CD14-positive monocyte (primary cell): Measurements from ENCODE around the gene EPN1. TPM values are rescaled to one million over a fixed set of nuclear protein-coding genes. Genes with fewer than 3 reads are reported as not detected.
A peak's percentile ranks its signal among the peaks of the same experiment; 100 is the strongest.

ENCODE experiments used
- DNase-seq, 3 donors: peaks; one replicate each; pipeline ENCODE4 v3.0.0-alpha.2; 2011 to 2022
- H2AFZ ChIP-seq: 2 replicates; pipeline ENCODE4 v1.6.0; 2012; ENCODE audit warnings: mild to moderate bottlenecking, low read depth, low read length, inconsistent platforms; ENCODE audit not compliant: insufficient read depth, poor library complexity, severe bottlenecking
- H3K27ac ChIP-seq, 2 donors: 1 replicate in 1 of 2; 2 replicates in 1 of 2; pipeline ENCODE4 v1.5.1; 2012 to 2013; ENCODE audit warnings: low read length in 2 of 2, control low read depth in 1 of 2, inconsistent platforms in 1 of 2, low read depth in 1 of 2, mild to moderate bottlenecking in 1 of 2
- H3K27me3 ChIP-seq, 2 donors: one replicate each; pipeline versions ENCODE4 v1.6.0 to v1.6.1; 2011 to 2013; ENCODE audit warnings: low read length in 2 of 2; ENCODE audit not compliant: control insufficient read depth in 2 of 2, insufficient read depth in 2 of 2
- H3K36me3 ChIP-seq, 2 donors: replicated peaks in 1 of 2; 1 replicate in 1 of 2; 2 replicates in 1 of 2; pipeline versions ENCODE4 v1.5.1 to v1.6.1; 2012 to 2013; ENCODE audit warnings: low read length in 2 of 2, control low read depth in 1 of 2, inconsistent platforms in 1 of 2, mild to moderate bottlenecking in 1 of 2; ENCODE audit not compliant: insufficient read depth in 2 of 2, control insufficient read depth in 1 of 2
- H3K4me1 ChIP-seq, 2 donors: 1 replicate in 1 of 2; 2 replicates in 1 of 2; pipeline versions ENCODE4 v1.5.1 to v1.6.1; 2012 to 2013; ENCODE audit warnings: low read length in 2 of 2, control low read depth in 1 of 2, inconsistent platforms in 1 of 2, mild to moderate bottlenecking in 1 of 2, moderate library complexity in 1 of 2; ENCODE audit not compliant: insufficient read depth in 2 of 2, control insufficient read depth in 1 of 2
- H3K4me2 ChIP-seq: replicated peaks from 2 replicates; pipeline ENCODE3; 2012; ENCODE audit warnings: low read length, moderate library complexity, mild to moderate bottlenecking; ENCODE audit not compliant: poor library complexity, severe bottlenecking; ENCODE audit errors: extremely low read depth
- H3K4me3 ChIP-seq, 3 experiments: fragments of 200-600 bp in 1 of 3; sonication (generic) in 1 of 3; replicated peaks in 1 of 3; 1 replicate in 2 of 3; 2 replicates in 1 of 3; pipeline ENCODE4 v1.5.1; 2011 to 2013; ENCODE audit warnings: low read length in 3 of 3, mild to moderate bottlenecking in 3 of 3, control low read depth in 2 of 3, low read depth in 2 of 3, inconsistent platforms in 1 of 3, moderate library complexity in 1 of 3
- H3K79me2 ChIP-seq: 2 replicates; pipeline ENCODE4 v1.6.0; 2012; ENCODE audit warnings: mild to moderate bottlenecking, control low read depth, inconsistent platforms, low read length, moderate library complexity; ENCODE audit not compliant: insufficient read depth
- H3K9ac ChIP-seq: 2 replicates; pipeline ENCODE4 v1.6.0; 2017; ENCODE audit warnings: low read length, mild to moderate bottlenecking; ENCODE audit not compliant: insufficient read depth, poor library complexity, severe bottlenecking
- H3K9me3 ChIP-seq, 2 donors: replicated peaks in 1 of 2; 1 replicate in 1 of 2; 2 replicates in 1 of 2; pipeline versions ENCODE4 v1.5.1 to v1.6.1; 2012 to 2013; ENCODE audit warnings: low read length in 2 of 2, control low read depth in 1 of 2; ENCODE audit not compliant: control insufficient read depth in 1 of 2, insufficient read depth in 1 of 2
- H4K20me1 ChIP-seq: 2 replicates; pipeline ENCODE4 v1.6.0; 2012; ENCODE audit warnings: mild to moderate bottlenecking, low read length, control low read depth, moderate library complexity; ENCODE audit not compliant: insufficient read depth
- H3K27ac Mint-ChIP-seq, 7 donors: one replicate each; pipeline ENCODE4 v1.8.0; 2020; ENCODE audit warnings: mild to moderate bottlenecking in 7 of 7, mixed read lengths in 7 of 7, moderate library complexity in 6 of 7, inconsistent platforms in 2 of 7
- H3K27me3 Mint-ChIP-seq, 3 donors: one replicate each; pipeline ENCODE4 v1.8.0; 2021 to 2022; ENCODE audit warnings: low read depth in 3 of 3, mild to moderate bottlenecking in 3 of 3, mixed read lengths in 3 of 3, moderate library complexity in 3 of 3, inconsistent platforms in 1 of 3
- H3K36me3 Mint-ChIP-seq, 2 donors: one replicate each; pipeline ENCODE4 v1.8.0; 2020; ENCODE audit warnings: mixed read lengths in 2 of 2, inconsistent platforms in 1 of 2, mild to moderate bottlenecking in 1 of 2
- H3K4me1 Mint-ChIP-seq: one replicate; pipeline ENCODE4 v1.8.0; 2020; ENCODE audit warnings: mild to moderate bottlenecking, mixed read lengths
- H3K4me3 Mint-ChIP-seq, 2 donors: one replicate each; pipeline ENCODE4 v1.8.0; 2020; ENCODE audit warnings: mild to moderate bottlenecking in 2 of 2, mixed read lengths in 2 of 2, moderate library complexity in 1 of 2
- H3K9me3 Mint-ChIP-seq, 7 donors: one replicate each; pipeline ENCODE4 v1.8.0; 2020 to 2022; ENCODE audit warnings: mixed read lengths in 7 of 7, mild to moderate bottlenecking in 6 of 7, moderate library complexity in 6 of 7, inconsistent platforms in 2 of 7
- WGBS: methylation state at CpG from one replicate; pipeline ENCODE4 v1.1.5; 2013; ENCODE audit warnings: missing lambda C conversion rate; ENCODE audit not compliant: insufficient coverage; 5-methylcytosine and 5-hydroxymethylcytosine counted together
- intact Hi-C, 2 donors: fragments of 100-400 bp; cut with micrococcal nuclease; formaldehyde crosslinking; loops; one replicate each; pipeline versions ENCODE4 v1.15.0 to v1.15.1; 2023
- polyA plus RNA-seq, 3 donors: library from polyadenylated mRNA; depleted of rRNA in 1 of 3; unstranded in 2 of 3; stranded (reverse) in 1 of 3; fragments of 300-500 nt in 2 of 3; fragments of >200 nt in 1 of 3; fragmentation: Illumina TruSeq in 2 of 3; gene quantifications; 1 replicate in 2 of 3; 2 replicates in 1 of 3; pipeline ENCODE4 v1.2.3, GENCODE V29; 2012 to 2021
- TF ChIP-seq, protein P1 (sequence below): fragments of 200-600 bp; IDR thresholded peaks from one replicate; pipeline ENCODE4 v1.8.0; 2022; ENCODE audit warnings: antibody characterized with exemption, mild to moderate bottlenecking

Gene EPN1
- polyA plus RNA-seq, 3 donors: 18.7 to 75.2 (median 19.2) TPM

DNA sequence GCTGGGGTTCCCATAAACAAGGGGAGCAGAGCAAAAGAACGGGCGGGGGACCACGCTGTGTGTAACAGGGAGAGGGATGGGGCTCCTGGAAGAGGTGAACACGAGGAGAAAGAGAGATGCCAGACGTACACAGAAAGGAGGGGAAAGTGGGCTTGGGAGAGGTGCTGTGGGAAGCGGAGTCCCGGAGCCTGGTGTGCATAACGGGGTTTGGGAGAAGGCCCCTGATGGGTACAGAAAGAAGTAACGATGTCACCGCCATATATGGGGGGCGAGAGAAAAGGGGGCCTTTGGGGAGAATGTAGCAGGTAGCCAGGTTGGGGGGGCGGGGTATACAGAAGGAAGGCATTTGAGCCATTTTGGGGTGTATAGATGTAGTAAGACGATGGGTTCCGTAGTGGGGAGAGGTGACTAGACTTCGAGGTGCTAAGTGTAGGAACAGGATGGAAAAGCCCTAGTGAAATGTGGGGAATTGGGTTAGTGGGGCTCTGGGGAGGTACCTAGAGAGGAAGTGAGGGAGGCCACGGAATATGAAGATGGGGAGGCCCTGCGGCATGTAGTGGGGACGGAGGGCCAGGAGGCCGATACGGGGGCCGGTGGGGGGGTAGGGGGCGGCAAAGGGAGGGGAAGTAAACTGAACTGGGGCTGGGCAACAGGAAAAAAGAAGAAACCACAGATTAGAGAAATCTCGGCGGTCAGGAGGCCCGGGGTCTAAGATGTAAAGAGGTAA is 33.4 kb upstream of the EPN1 start:
- peaks cover 0 to 5% of the 10 kb centered on the region in 2 donors for H3K27me3 ChIP-seq
- intact Hi-C loops: loop anchor here in 1 of 2 donors (5.0 kb wide), 1 partner anchor 34 kb away; the partner anchor contains the start of gene ZNF865
- H3K4me3 ChIP-seq: peak overlapping the region; percentile 67 to 83 (median 71)
- H4K20me1 ChIP-seq: peaks cover 16% of the 10 kb centered on the region
- TF ChIP-seq, protein P1, sequence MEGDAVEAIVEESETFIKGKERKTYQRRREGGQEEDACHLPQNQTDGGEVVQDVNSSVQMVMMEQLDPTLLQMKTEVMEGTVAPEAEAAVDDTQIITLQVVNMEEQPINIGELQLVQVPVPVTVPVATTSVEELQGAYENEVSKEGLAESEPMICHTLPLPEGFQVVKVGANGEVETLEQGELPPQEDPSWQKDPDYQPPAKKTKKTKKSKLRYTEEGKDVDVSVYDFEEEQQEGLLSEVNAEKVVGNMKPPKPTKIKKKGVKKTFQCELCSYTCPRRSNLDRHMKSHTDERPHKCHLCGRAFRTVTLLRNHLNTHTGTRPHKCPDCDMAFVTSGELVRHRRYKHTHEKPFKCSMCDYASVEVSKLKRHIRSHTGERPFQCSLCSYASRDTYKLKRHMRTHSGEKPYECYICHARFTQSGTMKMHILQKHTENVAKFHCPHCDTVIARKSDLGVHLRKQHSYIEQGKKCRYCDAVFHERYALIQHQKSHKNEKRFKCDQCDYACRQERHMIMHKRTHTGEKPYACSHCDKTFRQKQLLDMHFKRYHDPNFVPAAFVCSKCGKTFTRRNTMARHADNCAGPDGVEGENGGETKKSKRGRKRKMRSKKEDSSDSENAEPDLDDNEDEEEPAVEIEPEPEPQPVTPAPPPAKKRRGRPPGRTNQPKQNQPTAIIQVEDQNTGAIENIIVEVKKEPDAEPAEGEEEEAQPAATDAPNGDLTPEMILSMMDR: no peak
- Mint-ChIP-seq H3K9me3 (peaks cover 0 to 7% (median 3%) of the 10 kb centered on the region in 7 donors), H3K27me3 (peaks cover 4 to 20% (median 20%) of the 10 kb centered on the region in 3 donors), H3K4me3 (peak overlapping the region; percentile 88 to 97), H3K4me1 (peaks cover 62% of the 10 kb centered on the region), H3K27ac (peak overlapping the region; percentile 40 to 88 (median 83)), H3K36me3 (peaks cover 19 to 29% of the 10 kb centered on the region in 2 donors)
- peak overlapping the region; percentile 82 for H2AFZ ChIP-seq
- H3K27ac ChIP-seq: peak overlapping the region; percentile 60 to 80
- peaks cover 47% of the 10 kb centered on the region for H3K79me2 ChIP-seq
- WGBS: under 1% methylated on average over 20 of the region's 25 CpGs
- peaks cover 0 to 3% of the 10 kb centered on the region in 2 donors for H3K9me3 ChIP-seq
- H3K4me1 ChIP-seq: peaks cover 47 to 63% of the 10 kb centered on the region in 2 donors
- peaks cover 11 to 13% of the 10 kb centered on the region in 2 donors for H3K36me3 ChIP-seq
- peak in 1 of 3 donors; percentile 48 for DNase-seq
- peak overlapping the region; percentile 96 for H3K4me2 ChIP-seq
- peak overlapping the region; percentile 72 for H3K9ac ChIP-seq

DNA sequence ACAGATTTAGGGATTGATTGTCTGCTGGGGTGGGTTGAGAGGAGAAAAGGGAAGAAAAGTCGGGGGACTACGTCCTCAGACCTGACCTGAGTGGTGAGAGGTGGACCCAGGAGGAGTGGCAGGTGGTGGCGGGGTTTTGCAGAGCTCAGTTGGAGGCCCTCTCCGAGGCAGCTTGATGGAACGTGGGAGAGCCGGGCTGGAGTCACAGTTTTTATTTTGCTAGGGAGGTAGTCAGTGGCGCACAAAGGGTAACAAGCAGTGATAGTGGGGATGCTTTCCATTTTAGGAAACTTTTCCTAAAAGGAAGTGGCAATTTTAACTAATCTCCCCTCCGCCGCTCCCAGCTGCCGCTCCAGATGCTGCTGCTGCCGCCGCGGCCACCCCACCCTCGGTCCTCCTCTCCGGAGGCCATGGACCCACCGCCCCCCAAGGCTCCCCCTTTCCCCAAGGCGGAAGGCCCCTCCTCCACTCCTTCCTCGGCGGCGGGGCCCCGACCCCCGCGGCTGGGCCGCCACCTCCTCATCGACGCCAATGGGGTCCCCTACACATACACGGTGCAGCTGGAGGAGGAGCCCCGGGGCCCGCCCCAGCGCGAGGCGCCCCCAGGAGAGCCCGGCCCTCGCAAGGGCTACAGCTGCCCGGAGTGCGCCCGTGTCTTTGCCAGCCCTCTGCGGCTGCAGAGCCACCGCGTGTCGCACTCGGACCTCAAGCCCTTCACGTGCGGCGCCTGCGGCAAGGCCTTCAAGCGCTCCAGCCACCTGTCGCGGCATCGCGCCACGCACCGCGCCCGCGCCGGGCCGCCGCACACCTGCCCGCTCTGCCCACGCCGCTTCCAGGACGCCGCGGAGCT is 32.6 kb upstream of the EPN1 start:
- H3K27ac Mint-ChIP-seq: peak overlapping the region; percentile 1 to 88 (median 80)
- peak overlapping the region; percentile 74 for H3K9ac ChIP-seq
- H3K9me3 Mint-ChIP-seq: peaks cover 0 to 7% (median 3%) of the 10 kb centered on the region in 7 donors
- peaks cover 40% of the 10 kb centered on the region for H3K79me2 ChIP-seq
- H3K36me3 ChIP-seq: peaks cover 11 to 13% of the 10 kb centered on the region in 2 donors
- peak overlapping the region in 1 of 2 donors; percentile 91 for H3K27ac ChIP-seq
- intact Hi-C loops: loop anchor here in 1 of 2 donors (5.0 kb wide), 1 partner anchor 35 kb away; the partner anchor contains the start of gene ZNF865
- H4K20me1 ChIP-seq: peaks cover 16% of the 10 kb centered on the region
- TF ChIP-seq, protein P1: no peak
- H3K27me3 Mint-ChIP-seq: peaks cover 4 to 20% (median 20%) of the 10 kb centered on the region in 3 donors
- H3K36me3 Mint-ChIP-seq: peaks cover 18 to 33% of the 10 kb centered on the region in 2 donors
- no peak for DNase-seq
- H3K4me2 ChIP-seq: peak overlapping the region; percentile 96
- peak overlapping the region; percentile 46 to 83 (median 67) for H3K4me3 ChIP-seq
- peak overlapping the region; percentile 88 to 97 for H3K4me3 Mint-ChIP-seq
- peaks cover 60% of the 10 kb centered on the region for H3K4me1 Mint-ChIP-seq
- H3K27me3 ChIP-seq: peaks cover 0 to 5% of the 10 kb centered on the region in 2 donors
- peaks cover 0 to 3% of the 10 kb centered on the region in 2 donors for H3K9me3 ChIP-seq
- H3K4me1 ChIP-seq: peaks cover 50 to 62% of the 10 kb centered on the region in 2 donors
- WGBS: under 1% methylated on average over 52 of the region's 65 CpGs
- peak overlapping the region; percentile 82 for H2AFZ ChIP-seq
